HEK293 (cell line): ENCODE data around the gene MYBBP1A.
A peak's percentile ranks its signal among the peaks of the same experiment; 100 is the strongest.

Experiments used
- CTCF ChIA-PET: fragments of 350-600 bp; formaldehyde crosslinking; extraction: SDS; loops from one replicate; lab custom pipeline; 2021; ENCODE audit warnings: antibody characterized with exemption; lab: Yijun Ruan, JAX
- POLR2A ChIA-PET: fragments of 300-600 bp; formaldehyde crosslinking; extraction: SDS; loops from one replicate; lab custom pipeline; 2020; ENCODE audit warnings: antibody characterized with exemption, inconsistent platforms; lab: Yijun Ruan, JAX
- H3K27ac ChIP-seq: fragments of 200-500 bp; sonication (Bioruptor generic); 2 replicates; pipeline ENCODE4 v1.5.1; 2014; ENCODE audit warnings: low read depth, low read length, control low read depth, inconsistent platforms; ENCODE audit errors: extremely low read depth
- H3K36me3 ChIP-seq, 2 experiments: fragments of 200-500 bp in 1 of 2; sonication (Bioruptor generic) in 1 of 2; 1 replicate in 1 of 2; 2 replicates in 1 of 2; pipeline ENCODE4 v1.5.1; 2014 to 2017; ENCODE audit warnings: inconsistent platforms in 2 of 2, low read length in 2 of 2; ENCODE audit not compliant: control insufficient read depth in 2 of 2, insufficient read depth in 1 of 2
- H3K4me1 ChIP-seq: fragments of 200-500 bp; sonication (Bioruptor generic); 2 replicates; pipeline ENCODE4 v1.5.1; 2014; ENCODE audit warnings: mild to moderate bottlenecking, low read length, inconsistent platforms; ENCODE audit not compliant: control insufficient read depth, insufficient read depth
- H3K4me3 ChIP-seq: 2 replicates; pipeline ENCODE4 v1.5.1; 2011; ENCODE audit warnings: low read depth, mild to moderate bottlenecking, control low read depth, low read length, moderate library complexity
- H3K9me3 ChIP-seq: fragments of 200-500 bp; sonication (Bioruptor generic); 2 replicates; pipeline ENCODE4 v1.5.1; 2014; ENCODE audit warnings: low read depth, low read length, inconsistent platforms; ENCODE audit not compliant: control insufficient read depth, insufficient read depth
- EGR2 ChIP-seq: fragments of 450-650 bp; formaldehyde crosslinking; IDR thresholded peaks from 2 replicates; pipeline ENCODE4 v1.5.1; 2016; ENCODE audit warnings: low read depth, missing biosample characterization, missing genetic modification characterization
- HOXC10 ChIP-seq: sonication (generic); formaldehyde crosslinking; IDR thresholded peaks from 2 replicates; pipeline ENCODE4 v1.8.1; 2023; ENCODE audit warnings: mild to moderate bottlenecking, missing genetic modification reagents
- PRDM1 ChIP-seq: fragments of 450-650 bp; formaldehyde crosslinking; IDR thresholded peaks from 2 replicates; pipeline ENCODE4; 2016; ENCODE audit warnings: missing biosample characterization, missing genetic modification characterization
- RBAK ChIP-seq: fragments of 450-650 bp; formaldehyde crosslinking; IDR thresholded peaks from 2 replicates; pipeline ENCODE4 v1.5.1; 2016; ENCODE audit warnings: missing biosample characterization, missing genetic modification characterization
- SP7 ChIP-seq: fragments of 450-650 bp; formaldehyde crosslinking; IDR thresholded peaks from 2 replicates; pipeline ENCODE4 v1.5.1; 2016; ENCODE audit warnings: missing biosample characterization, missing genetic modification characterization
- YY1 ChIP-seq: fragments of 450-650 bp; formaldehyde crosslinking; IDR thresholded peaks from 2 replicates; pipeline ENCODE4 v1.5.1; 2018; ENCODE audit warnings: missing biosample characterization, missing genetic modification characterization
- ZFHX2 ChIP-seq: fragments of 450-650 bp; formaldehyde crosslinking; conservative IDR thresholded peaks from 2 replicates; pipeline ENCODE4 v1.5.1; 2016; ENCODE audit warnings: missing biosample characterization, missing genetic modification characterization
- ZNF274 ChIP-seq, 2 experiments: fragments of 200-500 bp in 1 of 2; fragments of 450-650 bp in 1 of 2; sonication (Bioruptor generic) in 1 of 2; formaldehyde crosslinking in 1 of 2; IDR thresholded peaks; 2 replicates each; pipeline versions ENCODE4 v1.5.1 to v1.6.1; 2014 to 2016; ENCODE audit warnings: borderline replicate concordance in 1 of 2, inconsistent platforms in 1 of 2, low read length in 1 of 2, missing biosample characterization in 1 of 2, missing genetic modification characterization in 1 of 2
- ZNF335 ChIP-seq: fragments of 450-650 bp; formaldehyde crosslinking; conservative IDR thresholded peaks from 2 replicates; pipeline ENCODE4 v1.5.1; 2016; ENCODE audit warnings: missing biosample characterization, missing genetic modification characterization
- ZNF350 ChIP-seq: fragments of 450-650 bp; formaldehyde crosslinking; IDR thresholded peaks from 2 replicates; pipeline ENCODE4 v1.5.0; 2017; ENCODE audit warnings: missing biosample characterization, mild to moderate bottlenecking, missing genetic modification characterization
- ZNF366 ChIP-seq: fragments of 450-650 bp; formaldehyde crosslinking; conservative IDR thresholded peaks from 2 replicates; pipeline ENCODE4 v1.5.1; 2016; ENCODE audit warnings: missing biosample characterization, missing genetic modification characterization
- ZNF544 ChIP-seq: fragments of 450-650 bp; formaldehyde crosslinking; IDR thresholded peaks from 2 replicates; pipeline ENCODE4 v1.5.0; 2017; ENCODE audit warnings: missing biosample characterization, missing genetic modification characterization
- ZNF76 ChIP-seq: fragments of 450-650 bp; formaldehyde crosslinking; IDR thresholded peaks from 2 replicates; pipeline ENCODE4; 2016; ENCODE audit warnings: low read depth, missing biosample characterization, missing genetic modification characterization, borderline replicate concordance
- ZXDB ChIP-seq: fragments of 450-650 bp; formaldehyde crosslinking; IDR thresholded peaks from 2 replicates; pipeline ENCODE4 v1.5.1; 2016; ENCODE audit warnings: missing biosample characterization, missing genetic modification characterization
- TF ChIP-seq, protein P1 (sequence below): fragments of 450-650 bp; formaldehyde crosslinking; IDR thresholded peaks from 2 replicates; pipeline ENCODE4 v1.5.1; 2016; ENCODE audit warnings: missing biosample characterization, missing genetic modification characterization
- TF ChIP-seq, protein P2 (sequence below): fragments of 450-650 bp; formaldehyde crosslinking; IDR thresholded peaks from 2 replicates; pipeline ENCODE4 v1.5.1; 2016; ENCODE audit warnings: missing biosample characterization, missing genetic modification characterization, borderline replicate concordance

MYBBP1A gene

DNA sequence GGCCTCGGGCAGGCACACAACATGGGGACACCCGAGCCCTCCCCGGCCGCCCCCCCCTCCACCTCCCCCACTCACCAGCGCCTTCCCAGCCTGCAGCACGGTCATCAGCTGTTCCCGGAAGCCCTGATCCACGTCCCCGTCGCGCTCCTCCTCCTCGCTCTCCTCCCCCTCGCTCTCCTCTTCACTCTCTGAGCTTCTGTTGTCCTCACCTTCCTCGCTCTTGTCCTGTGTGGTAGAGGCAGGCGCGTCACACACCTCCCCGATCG lies 10.3 kb downstream of the MYBBP1A start:
- peaks cover 15 to 95% of the 10 kb centered on the region in 2 experiments; a peak in 2 of 3 replicates for H3K36me3 ChIP-seq
- no peaks in the 10 kb centered on the region for H3K9me3 ChIP-seq
- POLR2A ChIA-PET = interaction anchor here (2.6 to 4.0 kb wide), 2 partner anchors 10 to 11 kb away, joined by 11 to 16 read pairs; partner anchors contain the start of gene MYBBP1A
- TF ChIP-seq SP7 (tag by site-specific recombination) (no peak), PRDM1 (tag by site-specific recombination) (no peak), ZXDB (tag by site-specific recombination) (no peak), RBAK (tag by site-specific recombination) (no peak), ZFHX2 (tag by site-specific recombination) (peak; percentile 46), EGR2 (peak; percentile 78; the same call in 1 of the 2 replicates)
- TF ChIP-seq, protein P1, sequence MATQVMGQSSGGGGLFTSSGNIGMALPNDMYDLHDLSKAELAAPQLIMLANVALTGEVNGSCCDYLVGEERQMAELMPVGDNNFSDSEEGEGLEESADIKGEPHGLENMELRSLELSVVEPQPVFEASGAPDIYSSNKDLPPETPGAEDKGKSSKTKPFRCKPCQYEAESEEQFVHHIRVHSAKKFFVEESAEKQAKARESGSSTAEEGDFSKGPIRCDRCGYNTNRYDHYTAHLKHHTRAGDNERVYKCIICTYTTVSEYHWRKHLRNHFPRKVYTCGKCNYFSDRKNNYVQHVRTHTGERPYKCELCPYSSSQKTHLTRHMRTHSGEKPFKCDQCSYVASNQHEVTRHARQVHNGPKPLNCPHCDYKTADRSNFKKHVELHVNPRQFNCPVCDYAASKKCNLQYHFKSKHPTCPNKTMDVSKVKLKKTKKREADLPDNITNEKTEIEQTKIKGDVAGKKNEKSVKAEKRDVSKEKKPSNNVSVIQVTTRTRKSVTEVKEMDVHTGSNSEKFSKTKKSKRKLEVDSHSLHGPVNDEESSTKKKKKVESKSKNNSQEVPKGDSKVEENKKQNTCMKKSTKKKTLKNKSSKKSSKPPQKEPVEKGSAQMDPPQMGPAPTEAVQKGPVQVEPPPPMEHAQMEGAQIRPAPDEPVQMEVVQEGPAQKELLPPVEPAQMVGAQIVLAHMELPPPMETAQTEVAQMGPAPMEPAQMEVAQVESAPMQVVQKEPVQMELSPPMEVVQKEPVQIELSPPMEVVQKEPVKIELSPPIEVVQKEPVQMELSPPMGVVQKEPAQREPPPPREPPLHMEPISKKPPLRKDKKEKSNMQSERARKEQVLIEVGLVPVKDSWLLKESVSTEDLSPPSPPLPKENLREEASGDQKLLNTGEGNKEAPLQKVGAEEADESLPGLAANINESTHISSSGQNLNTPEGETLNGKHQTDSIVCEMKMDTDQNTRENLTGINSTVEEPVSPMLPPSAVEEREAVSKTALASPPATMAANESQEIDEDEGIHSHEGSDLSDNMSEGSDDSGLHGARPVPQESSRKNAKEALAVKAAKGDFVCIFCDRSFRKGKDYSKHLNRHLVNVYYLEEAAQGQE (tag by site-specific recombination) = no peak
- H3K4me1 ChIP-seq = no peaks in the 10 kb centered on the region
- no peak overlapping the region for H3K4me3 ChIP-seq
- CTCF ChIA-PET = interaction anchor here (0.8 kb wide), 1 partner anchor 22 kb away, joined by 4 read pairs; no protein-coding TSS in a partner anchor
- no peak overlapping the region for H3K27ac ChIP-seq

DNA sequence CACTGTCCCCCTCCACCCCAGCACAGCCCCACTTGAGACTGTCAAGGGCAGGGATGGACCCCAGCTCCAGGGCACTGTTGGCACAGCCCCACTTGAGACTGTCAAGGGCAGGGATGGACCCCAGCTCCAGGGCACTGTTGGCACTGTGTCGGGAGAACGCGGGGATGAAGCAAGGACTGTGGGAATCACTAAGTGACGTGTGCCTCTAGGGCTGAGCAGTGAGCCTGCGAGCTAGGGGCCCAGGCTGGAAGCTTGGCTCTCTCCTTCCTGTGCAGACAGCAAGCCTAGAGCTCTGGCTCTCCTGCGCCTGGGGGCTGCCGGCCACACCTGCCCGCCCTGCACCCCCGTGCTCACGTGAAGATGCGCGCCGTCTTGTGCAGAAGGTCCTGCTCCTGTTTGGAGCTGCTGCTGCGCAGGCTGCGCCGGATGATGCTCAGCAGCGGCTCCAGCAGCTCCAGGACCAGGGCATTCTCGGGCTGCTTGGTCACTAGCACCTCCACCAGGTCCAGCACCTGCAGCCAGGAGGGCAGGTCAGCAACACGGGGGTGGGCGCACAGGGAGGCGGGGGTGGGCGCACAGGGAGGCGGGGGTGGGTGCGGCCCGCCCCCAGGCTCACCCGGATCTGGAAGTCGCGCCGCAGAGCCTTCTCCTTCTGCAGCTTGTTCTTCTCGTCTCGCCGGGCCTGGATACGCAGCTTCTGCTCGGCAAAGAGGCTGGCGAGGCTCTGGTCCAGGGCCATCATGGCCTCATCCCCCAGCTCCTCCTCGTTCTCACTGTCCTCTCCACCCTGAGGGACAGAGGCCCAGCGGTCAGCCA lies 10.8 kb downstream of the MYBBP1A start:
- CTCF ChIA-PET = interaction anchor here (0.8 kb wide), 1 partner anchor 22 kb away, joined by 4 read pairs; no protein-coding TSS in a partner anchor
- TF ChIP-seq ZNF350 (no peak), YY1 (tag by site-specific recombination) (no peak), SP7 (tag by site-specific recombination) (no peak), ZNF366 (tag by site-specific recombination) (no peak), HOXC10 (no peak), ZNF274 (IDR thresholded peaks at IDR 0.05; ENCODE audit: low read length) (no peak), ZNF274 (tag by site-specific recombination; IDR thresholded peaks at IDR 0.05; ENCODE audit: borderline replicate concordance) (no peak), ZNF76 (tag by site-specific recombination) (no peak), ZNF544 (tag by site-specific recombination) (no peak), ZNF335 (no peak)
- TF ChIP-seq, protein P2, sequence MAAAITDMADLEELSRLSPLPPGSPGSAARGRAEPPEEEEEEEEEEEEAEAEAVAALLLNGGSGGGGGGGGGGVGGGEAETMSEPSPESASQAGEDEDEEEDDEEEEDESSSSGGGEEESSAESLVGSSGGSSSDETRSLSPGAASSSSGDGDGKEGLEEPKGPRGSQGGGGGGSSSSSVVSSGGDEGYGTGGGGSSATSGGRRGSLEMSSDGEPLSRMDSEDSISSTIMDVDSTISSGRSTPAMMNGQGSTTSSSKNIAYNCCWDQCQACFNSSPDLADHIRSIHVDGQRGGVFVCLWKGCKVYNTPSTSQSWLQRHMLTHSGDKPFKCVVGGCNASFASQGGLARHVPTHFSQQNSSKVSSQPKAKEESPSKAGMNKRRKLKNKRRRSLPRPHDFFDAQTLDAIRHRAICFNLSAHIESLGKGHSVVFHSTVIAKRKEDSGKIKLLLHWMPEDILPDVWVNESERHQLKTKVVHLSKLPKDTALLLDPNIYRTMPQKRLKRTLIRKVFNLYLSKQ (tag by site-specific recombination) = no peak
- Histone ChIP-seq H3K4me3 (no peak overlapping the region), H3K36me3 (peaks cover 10 to 95% of the 10 kb centered on the region in 2 experiments; a peak in 2 of 3 replicates), H3K4me1 (no peaks in the 10 kb centered on the region), H3K27ac (no peak overlapping the region), H3K9me3 (no peaks in the 10 kb centered on the region)
- POLR2A ChIA-PET = interaction anchor here (0.7 to 4.0 kb wide), 6 partner anchors 9 to 123 kb away, joined by 3 to 16 read pairs (median 4); partner anchors contain the start of gene MYBBP1A
